SK-N-MC (cell line): ENCODE data around the gene DENND5B.

ENCODE experiments used
- EZH2 ChIP-seq: fragments of 200-600 bp; sonication (generic); IDR thresholded peaks from one replicate; pipeline ENCODE4 v1.6.1; 2017; ENCODE audit warnings: antibody characterized with exemption
- FOXP2 ChIP-seq: optimal IDR thresholded peaks from 2 replicates; pipeline ENCODE3; 2011; ENCODE audit warnings: mild to moderate bottlenecking, moderate library complexity; ENCODE audit not compliant: insufficient read depth; ENCODE audit errors: extremely low read length, control extremely low read depth
- POLR2AphosphoS5 ChIP-seq: IDR thresholded peaks from 2 replicates; pipeline ENCODE4 v1.6.1; 2012; ENCODE audit warnings: mild to moderate bottlenecking, low read depth, low read length, borderline replicate concordance

- TF ChIP-seq POLR2AphosphoS5 (no peak), EZH2 (no peak), FOXP2 (no peak)
Observed at GRCh38 chr12:31585895-31586294, 5.0 kb downstream of the DENND5B start.
